ENCODE data around the gene TGFBI.

TGFBI gene

DNA sequence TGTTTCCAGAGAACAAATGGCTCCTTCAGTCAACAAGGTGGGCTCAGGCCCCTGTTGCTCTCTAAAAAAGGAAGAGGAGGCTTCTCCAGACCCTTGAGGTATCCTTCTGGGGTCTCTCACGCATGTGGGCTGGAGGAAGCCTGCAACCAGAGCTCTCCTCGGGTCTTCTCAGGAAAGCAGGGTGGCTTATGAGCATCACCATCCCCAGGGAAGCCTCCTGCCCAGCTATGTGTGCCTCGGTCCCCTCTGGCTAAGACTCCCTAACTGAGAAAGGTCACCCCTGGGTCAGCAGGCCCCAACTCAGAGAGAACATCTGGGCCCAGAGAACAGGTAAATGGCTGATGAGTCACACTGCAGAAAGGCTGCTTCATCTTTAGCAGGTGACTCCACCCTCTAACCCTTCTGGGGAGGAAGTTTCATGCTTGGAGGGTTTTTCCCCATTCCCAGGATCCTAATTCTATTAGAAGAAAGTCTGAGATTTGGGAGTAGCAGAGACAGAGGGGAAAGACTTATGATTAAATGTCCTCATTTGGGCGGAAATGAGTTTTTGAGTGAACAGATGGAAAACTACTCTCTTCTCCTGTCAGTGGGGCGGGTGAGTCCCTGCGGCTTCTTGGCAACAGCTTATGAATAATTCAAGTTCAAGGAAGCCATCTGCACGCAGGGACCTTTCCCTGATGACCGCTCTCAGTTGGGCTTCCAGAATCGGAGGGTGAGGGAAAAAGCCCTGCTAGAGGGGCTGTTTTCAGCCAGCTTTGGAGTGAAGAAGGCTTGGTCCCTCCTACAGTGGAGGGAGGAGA is 41.9 kb downstream of the TGFBI start:
- DNase-seq = peak; percentile 74

DNA sequence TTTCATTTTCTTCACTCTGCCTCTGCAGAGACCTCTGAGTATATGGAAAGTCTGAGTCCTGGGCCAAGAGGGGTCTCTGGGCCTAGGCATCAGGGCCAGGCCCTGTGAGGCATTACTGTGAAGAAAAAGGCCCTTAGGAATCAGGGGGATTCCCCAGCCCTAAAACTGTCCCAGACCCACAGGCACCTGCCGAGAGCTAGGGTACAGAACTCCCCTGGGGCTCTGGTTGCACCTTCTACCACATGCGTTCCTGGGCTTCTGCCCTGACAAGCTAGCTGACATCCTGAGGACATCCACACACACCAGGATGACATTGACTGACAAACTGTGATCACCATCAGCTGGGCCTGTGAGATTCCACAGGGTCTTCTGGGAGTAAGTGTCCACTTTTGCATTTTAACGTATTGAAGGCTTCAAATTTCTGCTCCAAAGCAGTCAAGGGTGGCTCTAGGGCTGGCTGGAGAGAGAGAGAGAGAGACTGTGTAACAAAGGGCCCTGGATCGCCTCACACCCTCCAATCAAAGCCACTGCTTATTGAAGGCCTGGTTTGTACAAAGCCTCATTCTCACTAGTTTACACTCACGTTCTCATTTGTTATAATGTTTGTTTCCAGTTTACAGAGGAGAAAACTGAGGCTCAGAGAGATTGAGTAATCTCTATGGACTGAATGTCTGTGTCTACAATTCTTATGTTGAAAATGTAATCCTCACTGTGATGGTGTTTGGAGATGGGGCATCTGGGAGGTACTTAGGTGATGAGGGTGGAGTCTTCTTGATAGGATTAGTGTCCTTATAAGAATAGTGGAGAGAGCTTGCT is 45.1 kb downstream of the TGFBI start:
- DNase-seq = no peak

DNA sequence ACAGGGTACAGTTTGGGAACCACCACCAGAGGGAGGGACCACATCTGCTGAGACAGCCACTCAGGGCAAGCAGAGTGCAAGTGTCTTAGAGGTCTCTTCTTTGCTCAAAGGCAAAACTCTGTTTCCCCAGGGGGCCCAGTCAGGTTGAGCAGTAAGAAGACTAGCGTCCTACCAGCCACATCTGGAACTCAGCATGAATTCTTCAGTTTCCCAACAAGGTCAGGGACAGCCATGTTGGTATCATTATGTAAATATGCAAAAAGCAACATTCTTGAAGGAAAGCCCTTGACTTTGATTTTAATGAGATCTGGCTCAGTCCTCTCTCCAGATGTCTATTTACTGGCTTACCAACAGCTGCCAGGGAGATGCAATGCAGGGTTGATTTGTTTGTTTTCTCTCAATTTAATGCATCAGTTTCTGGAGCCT is 46.7 kb downstream of the TGFBI start:
- no peak for DNase-seq

DNA sequence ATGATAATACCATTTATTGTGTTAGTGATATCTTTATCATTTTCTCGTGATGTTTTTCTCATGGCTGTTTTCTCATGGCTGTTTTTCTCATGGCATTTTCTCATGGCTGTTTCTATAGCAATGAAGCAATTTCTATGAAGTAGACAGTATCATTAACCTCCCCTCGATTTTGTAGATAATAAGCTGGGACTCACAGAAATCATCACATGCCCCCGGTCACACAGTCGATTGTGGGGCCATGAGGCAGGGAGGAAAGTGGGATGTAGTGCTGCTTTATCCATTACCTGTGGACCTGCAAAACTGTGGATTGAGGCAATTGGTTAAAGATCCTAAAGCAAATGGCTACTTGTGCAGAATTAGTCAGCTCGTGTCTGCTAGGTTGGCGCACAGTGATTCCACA is 47.3 kb downstream of the TGFBI start:
- no peak for DNase-seq

DNA sequence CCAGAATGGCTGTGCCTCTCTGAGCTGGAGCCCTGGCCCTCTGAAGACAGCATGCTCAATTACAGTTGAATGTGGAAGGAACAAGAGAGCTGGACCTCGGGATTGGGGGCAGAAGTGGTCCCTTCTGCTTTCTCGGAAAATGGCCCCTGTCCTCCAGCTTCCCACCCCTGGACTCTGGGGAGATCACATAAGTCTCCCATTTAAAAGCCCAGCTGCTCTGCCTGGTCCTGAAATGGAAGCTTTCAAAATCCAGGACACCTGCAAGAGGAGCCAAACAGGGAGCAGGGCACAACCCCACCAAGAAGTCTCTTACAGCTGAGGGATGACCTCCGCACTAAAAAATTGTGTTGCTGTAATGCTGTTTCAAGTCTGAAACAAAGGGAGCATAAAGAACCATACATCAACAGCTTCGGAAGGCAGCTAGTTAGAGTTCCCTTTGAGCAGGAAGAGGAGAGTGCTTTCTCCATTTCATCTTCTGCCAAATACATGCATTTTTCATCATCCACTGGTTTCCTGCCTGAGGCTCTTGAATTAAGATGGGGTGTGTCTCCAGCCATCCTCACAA is 48.2 kb downstream of the TGFBI start:
- no peak for DNase-seq

DNA sequence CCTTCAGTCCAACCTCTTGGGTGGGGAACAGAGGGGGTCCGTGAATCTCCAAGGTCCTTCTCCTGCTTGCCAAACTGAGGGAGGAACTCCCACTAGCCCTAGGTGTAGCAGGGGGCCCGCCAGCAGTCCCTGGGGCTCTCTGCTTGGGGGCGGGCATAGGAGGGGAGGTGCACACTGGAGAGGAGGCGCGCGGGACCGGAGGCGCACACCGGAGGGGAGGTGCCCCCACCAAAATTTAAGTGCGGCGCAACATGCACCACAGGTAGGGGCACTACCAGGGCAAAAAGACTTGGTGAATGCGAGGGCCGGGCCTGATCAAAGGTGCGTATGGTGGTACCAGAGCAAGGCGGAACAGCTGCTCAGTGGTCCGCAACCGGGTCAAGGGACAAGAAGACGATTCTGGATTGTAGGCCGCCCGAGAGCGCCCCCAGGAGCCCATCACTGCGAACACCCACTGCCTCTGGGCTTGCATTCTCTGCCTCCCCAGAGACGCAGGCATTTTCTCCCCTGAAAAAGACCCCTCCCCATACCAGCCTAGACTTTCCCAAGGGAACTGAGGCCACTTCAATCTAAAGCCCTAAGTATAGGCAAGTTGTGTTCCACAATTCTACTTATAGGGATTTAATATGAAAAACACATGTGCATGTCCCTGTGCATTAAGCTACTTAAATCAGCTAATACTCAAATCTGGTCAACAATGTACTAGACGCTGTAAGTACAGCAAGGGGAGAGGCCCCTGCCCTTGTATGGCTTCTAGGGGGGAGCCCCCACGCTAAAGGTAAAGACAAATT is 50.6 kb downstream of the TGFBI start:
- no peak for DNase-seq

DNA sequence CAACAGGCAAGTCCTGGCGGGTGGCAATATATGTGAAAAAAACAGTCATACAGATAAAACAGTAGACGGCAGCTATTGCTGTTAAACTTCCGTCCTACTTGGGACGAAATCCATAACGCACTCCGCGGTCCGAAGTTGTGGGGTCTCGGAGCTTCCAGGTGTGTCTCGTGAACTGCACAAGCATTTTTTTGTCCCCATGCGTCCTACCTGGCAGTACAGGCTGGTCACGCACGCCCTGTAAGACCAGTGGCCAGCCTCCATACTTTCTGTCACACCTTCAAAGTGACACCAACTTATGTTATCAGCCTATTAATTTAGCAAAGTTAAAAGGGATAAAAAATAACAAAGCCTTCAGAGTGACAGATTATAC is 51.3 kb downstream of the TGFBI start:
- no peak for DNase-seq

DNA sequence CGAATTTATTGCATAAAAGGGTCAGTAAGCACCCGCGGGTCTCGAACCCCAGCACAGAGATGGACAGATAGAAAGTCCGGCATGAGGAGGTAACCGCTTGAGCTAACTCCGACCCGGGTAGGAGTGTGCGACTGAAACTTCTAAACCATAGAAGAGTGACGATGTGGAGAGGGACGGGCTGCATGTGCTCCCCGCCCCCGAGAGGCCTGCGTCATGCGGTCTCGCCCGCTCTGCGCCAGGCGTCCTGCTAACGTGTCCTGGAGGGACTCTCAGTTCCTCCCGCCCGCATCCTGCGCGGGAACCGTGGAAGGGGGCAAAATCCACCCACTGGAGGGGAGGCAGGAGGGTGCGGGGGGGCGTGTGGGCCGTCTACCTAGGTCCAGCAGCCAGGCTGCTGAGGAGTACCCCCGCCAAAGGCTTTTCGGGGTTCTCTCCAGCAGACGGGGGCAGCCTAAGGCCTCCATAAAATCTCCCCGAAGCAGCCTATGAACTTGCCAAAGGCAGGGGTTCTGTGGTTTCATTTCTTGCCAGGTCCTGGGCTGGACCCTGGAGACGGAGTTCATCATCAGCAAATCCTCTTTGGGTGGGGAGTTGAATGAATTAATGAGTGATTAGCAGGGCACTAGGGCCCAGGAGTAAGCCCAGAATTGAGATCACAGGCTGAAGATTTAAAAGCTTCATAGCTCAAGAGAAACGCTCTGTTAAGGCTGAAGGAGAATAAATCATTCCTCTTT is 51.9 kb downstream of the TGFBI start:
- no peak for DNase-seq

DNA sequence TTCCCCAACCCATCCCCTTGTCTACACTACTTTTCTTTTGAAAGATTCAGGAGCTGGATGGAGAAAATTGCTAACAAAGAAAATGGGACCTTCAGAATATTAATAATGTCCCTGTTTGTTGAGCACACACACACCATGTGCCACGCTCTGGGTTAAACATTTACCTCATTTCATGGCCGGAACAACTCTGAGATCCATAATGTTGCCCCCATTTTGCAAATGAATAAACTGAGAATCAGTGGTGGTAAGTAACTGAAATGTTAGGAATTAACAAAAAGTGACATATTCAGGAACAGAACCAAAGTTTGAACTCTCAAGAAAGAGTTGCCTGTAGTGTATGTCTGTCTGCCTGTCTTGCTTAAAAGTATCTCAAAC is 52.4 kb downstream of the TGFBI start:
- no peak for DNase-seq

DNA sequence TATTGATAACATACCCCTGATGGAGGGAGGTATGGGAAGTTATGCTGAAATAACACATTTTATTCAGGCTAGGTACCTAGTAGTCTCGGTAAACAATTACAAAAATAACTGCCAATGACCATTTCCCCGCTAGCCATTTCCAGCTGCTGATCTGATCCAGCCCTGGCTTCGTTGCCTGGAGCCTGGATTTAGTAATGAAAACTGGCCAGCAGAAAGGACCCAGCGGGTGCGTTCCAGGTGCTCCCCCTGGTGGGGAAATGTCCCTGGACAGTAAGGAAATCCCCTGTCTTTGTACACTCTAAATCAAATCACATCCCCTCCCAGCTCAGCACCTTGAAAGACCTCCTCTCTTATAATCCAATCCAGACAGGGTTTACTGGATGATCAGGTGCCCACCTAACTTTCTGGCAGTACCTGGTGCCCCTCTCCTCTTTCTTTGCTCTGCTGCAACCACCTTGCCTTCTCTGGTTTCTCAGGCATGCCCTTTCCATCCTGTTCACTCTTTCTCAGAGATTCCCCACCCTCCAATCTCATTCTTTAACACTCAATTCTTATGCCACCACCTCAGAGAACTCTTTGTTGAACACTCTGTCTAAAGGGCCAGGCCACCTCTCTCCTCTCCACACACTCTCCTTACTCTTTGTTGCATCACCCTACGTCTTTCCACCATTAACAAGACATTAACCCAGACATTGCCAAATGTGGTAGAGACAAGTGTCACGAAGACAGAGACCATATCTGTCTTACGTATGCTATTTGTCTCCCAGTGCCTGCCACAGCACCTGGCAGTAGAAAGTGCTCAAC is 53.8 kb downstream of the TGFBI start:
- peak; percentile 13 for DNase-seq

DNA sequence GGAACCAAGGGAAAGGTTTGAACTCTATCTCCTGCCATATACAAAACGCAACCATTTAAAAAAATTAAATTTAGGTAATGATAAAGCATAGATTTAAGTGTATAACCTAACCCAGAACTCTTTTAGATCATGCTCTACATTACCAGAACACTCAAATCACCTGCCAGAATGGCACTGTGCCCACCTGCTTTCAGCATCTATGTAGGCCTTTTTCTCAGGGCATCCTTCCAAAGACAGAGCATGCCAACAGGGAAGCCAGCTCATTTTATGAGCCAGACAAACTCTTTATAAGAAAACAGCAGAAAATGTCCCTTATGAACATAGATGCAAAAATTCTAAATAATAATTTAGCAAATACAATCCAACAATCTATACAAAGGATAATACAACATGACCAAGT is 55.9 kb downstream of the TGFBI start:
- DNase-seq = peak; percentile 65

DNA sequence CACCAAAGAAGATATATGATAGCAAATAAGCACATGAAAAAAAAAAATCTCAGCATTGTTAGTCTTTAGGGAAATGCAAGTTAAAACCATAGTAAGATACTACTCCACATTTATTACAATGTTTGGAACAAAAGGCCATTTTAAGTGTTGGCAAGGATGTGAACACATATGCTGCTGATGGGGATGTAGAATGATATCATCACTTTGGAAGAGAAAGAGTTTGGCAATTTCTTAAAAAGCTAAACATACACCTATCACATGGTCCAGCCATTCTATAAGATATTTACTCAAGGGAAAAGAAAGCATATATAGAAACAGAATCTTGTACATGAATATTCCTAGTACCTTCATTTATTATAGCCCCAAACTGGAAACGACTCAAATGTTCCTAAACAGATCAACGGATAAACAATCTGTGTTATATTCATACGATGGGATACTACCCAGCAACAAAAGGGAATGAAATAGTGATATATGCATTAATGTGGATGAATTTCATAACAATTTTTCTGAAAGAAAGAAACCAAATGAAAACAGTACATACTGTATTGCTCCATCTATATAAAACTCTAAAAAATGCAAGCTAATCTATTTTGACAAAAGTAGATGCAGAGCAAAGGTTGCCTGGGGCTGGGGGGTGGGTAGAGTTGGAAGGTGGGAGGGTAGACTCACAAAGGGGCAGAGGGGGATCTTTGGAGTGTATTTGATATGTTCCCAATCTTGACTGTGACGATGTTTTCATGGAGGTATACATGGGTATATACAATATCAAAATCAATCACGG is 58.2 kb downstream of the TGFBI start:
- DNase-seq = peak; percentile 36

DNA sequence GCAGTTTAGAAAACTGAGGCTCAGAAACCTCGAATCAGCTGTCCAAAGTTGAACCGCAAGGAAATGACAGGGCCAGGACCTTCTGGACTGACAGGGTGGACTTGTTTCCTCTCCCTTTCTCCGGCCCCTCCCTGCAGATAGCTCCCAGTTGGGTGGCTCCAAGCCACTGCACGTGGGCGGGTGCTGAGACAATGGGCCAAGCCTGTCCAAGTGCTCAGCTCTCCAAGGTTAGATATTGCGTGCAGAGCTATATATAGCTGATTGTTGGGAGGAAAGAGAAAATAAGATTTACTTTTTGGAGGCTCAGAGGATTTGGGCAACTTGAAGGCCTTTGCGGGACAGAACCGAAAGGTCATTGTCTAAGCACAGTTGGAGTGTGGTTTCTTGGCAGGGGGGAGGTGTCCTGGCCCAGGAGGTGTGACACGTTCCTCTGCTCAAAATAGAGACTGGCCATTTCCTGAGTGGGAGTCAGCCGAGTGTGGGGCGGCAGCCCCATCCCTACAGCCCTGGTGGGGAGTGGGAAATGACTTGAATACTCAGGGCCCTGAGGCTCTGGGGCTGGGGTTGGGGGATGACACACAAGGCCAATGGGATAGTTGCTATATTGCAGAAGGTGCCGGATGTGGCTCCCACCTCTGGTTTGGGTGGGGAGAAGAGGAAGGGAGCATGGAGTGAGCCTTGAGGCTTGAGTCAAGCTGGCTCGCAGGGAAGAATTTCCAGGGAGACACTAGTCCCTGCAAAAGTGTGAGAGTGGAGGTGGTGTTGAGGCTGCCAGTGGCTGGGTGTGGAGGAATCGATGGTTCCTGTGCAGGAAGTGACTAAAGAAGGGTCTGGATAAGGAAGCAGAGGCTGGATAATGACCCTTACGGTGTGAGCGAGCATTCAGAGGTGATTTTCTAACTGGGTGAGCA is 59.4 kb downstream of the TGFBI start:
- DNase-seq = no peak

DNA sequence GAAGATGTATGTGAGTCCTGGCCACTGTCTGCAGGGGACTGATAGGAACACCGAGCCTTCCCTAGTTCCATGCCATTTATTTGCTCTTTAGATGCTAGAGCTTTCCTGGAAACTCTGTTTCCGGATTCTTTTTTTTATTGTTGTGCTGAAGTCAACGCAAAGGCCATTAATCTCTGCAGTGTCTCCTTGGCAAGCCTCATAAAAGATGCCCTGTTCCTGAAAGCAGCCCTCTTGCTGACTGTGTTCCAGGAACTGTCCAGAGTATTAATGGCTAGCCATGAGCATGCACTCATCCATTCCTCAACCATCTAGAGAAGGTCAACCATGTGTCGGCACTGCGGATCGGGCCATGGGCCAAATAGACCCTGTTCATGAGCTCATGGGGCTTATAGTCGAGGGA is 61.0 kb downstream of the TGFBI start:
- DNase-seq = no peak

DNA sequence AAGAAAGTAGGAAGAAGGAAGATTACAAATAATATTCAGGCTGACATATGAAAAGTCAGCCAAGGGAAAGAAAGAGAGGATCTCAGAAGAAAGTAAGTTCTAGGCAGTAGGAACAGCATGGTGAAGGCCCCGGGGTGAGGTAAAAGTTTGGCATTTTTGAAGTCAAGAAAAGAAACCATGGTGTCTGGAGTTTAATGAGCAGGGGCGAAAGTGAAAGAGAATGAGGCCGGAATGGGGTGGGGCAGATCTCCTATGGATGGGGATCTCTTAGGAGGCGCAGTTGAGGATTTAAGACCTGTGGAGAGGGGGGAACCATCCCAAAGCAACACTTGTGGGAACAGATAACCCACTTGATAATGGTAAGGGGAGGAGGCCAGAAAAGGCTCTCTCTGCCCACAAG is 61.5 kb downstream of the TGFBI start:
- DNase-seq = no peak

DNA sequence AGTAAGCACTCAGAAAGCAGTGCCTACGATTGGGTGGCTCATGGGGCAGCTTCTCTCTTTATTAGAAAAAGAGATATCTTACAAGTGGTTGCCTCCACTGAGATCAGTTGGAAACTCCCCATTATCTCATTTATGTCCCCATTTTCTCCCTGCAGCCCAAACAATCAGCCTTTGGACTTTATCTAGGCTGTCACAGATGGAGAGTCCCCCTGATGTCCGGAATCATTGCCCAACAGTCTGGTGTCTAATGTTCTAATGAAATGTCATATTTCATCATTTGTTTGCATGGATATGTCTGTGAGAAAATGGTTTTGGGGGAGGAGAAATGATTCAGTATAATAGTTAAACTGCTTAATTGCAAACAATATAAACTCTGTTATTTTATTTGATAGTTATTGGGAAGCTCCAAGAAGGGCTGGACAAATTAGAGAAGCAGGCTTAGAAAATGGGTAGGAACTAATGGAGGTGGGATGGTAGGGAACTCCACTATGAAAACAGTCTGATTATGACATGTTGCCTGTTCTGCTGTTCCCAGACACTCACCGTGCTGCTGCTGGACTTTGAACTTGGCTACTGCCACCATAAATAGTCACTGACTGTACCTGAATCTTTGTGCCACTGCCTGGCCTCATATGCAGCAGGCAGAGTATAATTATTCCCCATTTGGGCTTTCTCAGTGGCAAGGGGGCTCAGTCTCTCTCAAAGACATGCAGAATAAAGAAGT is 65.6 kb downstream of the TGFBI start:
- no peak for DNase-seq

DNA sequence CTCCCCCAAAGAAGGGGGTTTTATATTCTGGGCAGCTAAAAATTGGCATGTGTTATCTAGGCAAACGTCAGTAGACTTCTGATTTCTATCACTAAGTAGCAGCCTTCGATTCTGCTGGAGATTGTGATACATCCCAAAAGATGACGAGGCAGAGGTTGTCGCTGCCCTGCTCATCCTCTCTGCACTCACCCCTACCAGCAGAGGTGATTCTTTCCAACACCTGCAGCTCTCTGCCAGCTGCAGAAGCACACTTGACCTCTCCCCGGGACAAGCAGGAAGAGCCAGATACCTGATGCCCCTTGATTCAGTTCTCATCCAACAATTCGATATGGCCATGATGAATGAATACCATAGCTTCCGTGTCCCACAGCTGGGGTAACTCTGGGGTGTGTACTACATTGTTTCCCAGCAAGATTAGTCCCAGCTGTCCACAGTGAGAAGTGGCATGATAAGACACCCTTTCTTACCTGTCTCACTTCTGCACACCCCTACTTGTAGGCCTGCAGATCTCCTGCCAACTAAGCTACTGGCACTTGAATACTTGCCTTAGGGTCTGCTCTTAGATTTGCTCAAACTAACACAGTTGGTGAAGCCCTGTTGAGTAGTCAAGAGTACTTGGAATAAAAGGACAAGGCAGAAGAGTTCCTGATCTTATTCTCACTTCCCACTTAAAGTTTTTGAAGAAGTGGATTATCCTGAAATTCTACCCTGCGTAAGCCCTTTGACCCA is 66.3 kb downstream of the TGFBI start:
- DNase-seq = no peak

DNA sequence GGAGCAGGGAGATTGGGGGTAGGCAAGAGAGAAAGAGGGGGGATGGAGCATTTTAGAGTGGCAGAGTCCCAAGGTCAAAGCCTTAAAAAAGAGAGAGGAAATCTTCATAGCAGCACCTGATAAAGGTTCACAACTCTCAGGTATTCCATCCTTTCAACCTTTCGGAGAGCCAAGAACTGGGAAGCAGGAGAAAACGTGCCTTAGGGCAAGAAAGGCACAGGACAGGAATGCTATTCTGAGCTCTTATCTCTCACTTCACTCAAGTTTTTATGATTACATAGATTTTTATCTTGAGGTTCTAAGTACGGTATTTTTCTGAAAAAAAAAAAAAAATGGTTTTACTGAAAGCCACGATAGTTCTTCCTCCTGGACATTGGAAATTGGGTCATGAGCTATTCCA is 69.4 kb downstream of the TGFBI start:
- no peak for DNase-seq

All from NCI-H446 treated with DMSO at 0.1 percent for 48 hours (cell line).